UCSD-AML1 (cell line): ENCODE measurements around the gene PLEKHG2.
"Not testable (repeated sequence)": the region's sequence is repeated elsewhere in the genome, so short reads cannot be mapped to it uniquely, and the experiment has no call there.

ENCODE experiments used
- DNase-seq: peaks from one replicate; lab custom pipeline; 2025; ENCODE audit not compliant: unreplicated experiment; lab: John Stamatoyannopoulos, UW

PLEKHG2 gene

GRCh38 chr19:39444598-39445195 lies 32.2 kb downstream of the PLEKHG2 start:
- no peak for DNase-seq

- DNase-seq = peak; percentile 95
Observed at GRCh38 chr19:39445196-39446111, 33.0 kb downstream of the PLEKHG2 start, which contains the start of gene SUPT5H. SUPT5H (plus strand) TSS chr19:39445582; CDS start chr19:39445891, 309 bp downstream.

GRCh38 chr19:39446365-39447084 lies 34.1 kb downstream of the PLEKHG2 start:
- no peak for DNase-seq

GRCh38 chr19:39448271-39448670 lies 35.8 kb downstream of the PLEKHG2 start:
- no peak for DNase-seq

- DNase-seq = no peak
Observed at GRCh38 chr19:39449116-39449797, 36.8 kb downstream of the PLEKHG2 start.

GRCh38 chr19:39451257-39451656 lies 38.8 kb downstream of the PLEKHG2 start:
- not testable (repeated sequence) for DNase-seq

GRCh38 chr19:39463403-39463802 lies 50.9 kb downstream of the PLEKHG2 start:
- no peak for DNase-seq

GRCh38 chr19:39465956-39466747 lies 53.7 kb downstream of the PLEKHG2 start:
- no peak for DNase-seq

GRCh38 chr19:39467941-39468340 lies 55.5 kb downstream of the PLEKHG2 start:
- DNase-seq = no peak

- no peak for DNase-seq
Observed at GRCh38 chr19:39469036-39469435, 56.6 kb downstream of the PLEKHG2 start.

GRCh38 chr19:39469567-39469966 lies 57.1 kb downstream of the PLEKHG2 start:
- no peak for DNase-seq

- DNase-seq = no peak
Observed at GRCh38 chr19:39470724-39471339, 58.4 kb downstream of the PLEKHG2 start.

GRCh38 chr19:39471756-39472536 lies 59.5 kb downstream of the PLEKHG2 start:
- DNase-seq = no peak

- DNase-seq = no peak
Observed at GRCh38 chr19:39472746-39473442, 60.4 kb downstream of the PLEKHG2 start.

- no peak for DNase-seq
Observed at GRCh38 chr19:39473443-39473960, 61.0 kb downstream of the PLEKHG2 start.

- peak; percentile 59 for DNase-seq
Observed at GRCh38 chr19:39474139-39474620, 61.7 kb downstream of the PLEKHG2 start.

- DNase-seq = no peak
Observed at GRCh38 chr19:39475748-39476147, 63.3 kb downstream of the PLEKHG2 start.
